DMS53 (cell line): ENCODE results near the gene DDAH1.

ENCODE experiments used
- DNase-seq: peaks from one replicate; lab custom pipeline; 2025; lab: John Stamatoyannopoulos, UW

DDAH1 gene

GRCh38 chr1:85274969-85275453, 189.9 kb downstream of the DDAH1 start:
- peak; percentile 94 for DNase-seq

- DNase-seq, result no peak
Observed at GRCh38 chr1:85273397-85273796, 191.6 kb downstream of the DDAH1 start.

DNA sequence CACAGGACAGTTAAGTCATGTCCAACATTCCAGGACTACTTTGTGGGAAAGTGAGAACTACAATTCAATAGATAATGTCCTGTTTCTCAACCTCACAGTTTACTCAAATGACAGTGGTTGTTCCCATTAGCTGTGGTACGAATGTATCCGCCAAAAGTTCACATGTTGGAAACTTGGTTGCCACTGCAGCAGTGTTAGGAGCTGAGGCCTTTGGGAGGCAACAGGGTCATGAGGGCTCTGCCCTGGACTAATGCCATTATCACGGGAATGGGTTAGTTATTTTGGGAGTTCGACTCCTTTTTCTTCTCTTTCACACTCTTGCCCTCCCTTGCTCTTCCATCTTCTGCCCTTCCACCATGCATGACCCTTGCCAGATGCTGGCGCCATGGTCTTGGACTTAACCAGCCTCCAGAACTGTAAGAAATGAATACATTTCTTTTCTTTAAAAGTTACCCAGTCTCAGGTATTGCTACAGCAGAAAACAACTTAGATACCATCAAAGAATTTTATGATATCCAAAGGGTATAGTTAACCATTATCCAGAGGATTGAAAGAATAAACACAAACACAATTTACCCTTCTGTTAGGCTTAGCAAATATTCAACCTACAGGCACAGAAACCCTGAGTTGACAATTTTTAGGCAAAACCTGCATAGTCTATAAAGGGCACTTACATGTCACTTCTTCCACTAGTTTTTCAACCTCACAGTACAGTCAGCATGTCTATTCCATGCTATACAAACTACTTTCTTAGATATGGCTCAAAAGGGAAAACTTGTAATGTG, 196.0 kb downstream of the DDAH1 start:
- DNase-seq, result no peak
